Activated CD4-positive, alpha-beta memory T cell treated with anti-CD3 and anti-CD28 coated beads, Interleukin-2, amount 10 ng/mL, durations not matched to agents 7 days and 5 days (primary cell): ENCODE measurements around the gene NOL11. TPM values are rescaled to one million over a fixed set of nuclear protein-coding genes. Genes with fewer than 3 reads are reported as not detected.
"Not testable (repeated sequence)": the region's sequence is repeated elsewhere in the genome, so short reads cannot be mapped to it uniquely, and the experiment has no call there.

Experiments used
- CTCF ChIA-PET: fragments of 350-600 bp; sonication (Branson Sonifier 250); formaldehyde crosslinking; loops from one replicate; lab custom pipeline; 2021; ENCODE audit warnings: antibody characterized with exemption, inconsistent platforms; lab: Charles Lee
- POLR2A ChIA-PET: fragments of 350-600 bp; sonication (Branson Sonifier 250); formaldehyde crosslinking; loops from one replicate; lab custom pipeline; 2021; ENCODE audit warnings: antibody characterized with exemption; lab: Charles Lee
- DNase-seq: peaks from one replicate; pipeline ENCODE4 v3.0.0-alpha.2; 2020
- H3K27ac Mint-ChIP-seq: one replicate; pipeline ENCODE4 v1.8.0; 2021; ENCODE audit warnings: mild to moderate bottlenecking, mixed read lengths
- H3K27me3 Mint-ChIP-seq: one replicate; pipeline ENCODE4 v1.8.0; 2021; ENCODE audit warnings: mixed read lengths
- H3K36me3 Mint-ChIP-seq: one replicate; pipeline ENCODE4 v1.8.0; 2021; ENCODE audit warnings: low read depth, mixed read lengths
- H3K4me1 Mint-ChIP-seq: one replicate; pipeline ENCODE4 v1.8.0; 2021; ENCODE audit warnings: mixed read lengths
- H3K4me3 Mint-ChIP-seq: one replicate; pipeline ENCODE4 v1.8.0; 2021; ENCODE audit warnings: mild to moderate bottlenecking, mixed read lengths
- H3K9me3 Mint-ChIP-seq: one replicate; pipeline ENCODE4 v1.8.0; 2021; ENCODE audit warnings: mixed read lengths
- total RNA-seq, 2 experiments: library from RNA; stranded (reverse); gene quantifications; one replicate each; pipeline ENCODE4 v1.2.3, GENCODE V29; 2021

Gene NOL11
- total RNA-seq, 2 experiments from 2014 or later: 33.2 to 34.4 TPM

GRCh38 chr17:67689534-67690177 lies 28.1 kb upstream of the NOL11 start:
- H3K36me3 Mint-ChIP-seq: no peaks in the 10 kb centered on the region
- ChIA-PET CTCF (interaction anchor here (0.6 to 5.0 kb wide), 4 partner anchors 27 to 316 kb away, joined by 3 to 69 read pairs (median 5); no protein-coding TSS in a partner anchor), POLR2A (no interaction called here)
- peak; percentile 45 for DNase-seq
- no peak overlapping the region for H3K4me3 Mint-ChIP-seq
- no peaks in the 10 kb centered on the region for H3K27me3 Mint-ChIP-seq
- no peaks in the 10 kb centered on the region for H3K9me3 Mint-ChIP-seq
- no peaks in the 10 kb centered on the region for H3K4me1 Mint-ChIP-seq
- H3K27ac Mint-ChIP-seq: no peak overlapping the region

DNA sequence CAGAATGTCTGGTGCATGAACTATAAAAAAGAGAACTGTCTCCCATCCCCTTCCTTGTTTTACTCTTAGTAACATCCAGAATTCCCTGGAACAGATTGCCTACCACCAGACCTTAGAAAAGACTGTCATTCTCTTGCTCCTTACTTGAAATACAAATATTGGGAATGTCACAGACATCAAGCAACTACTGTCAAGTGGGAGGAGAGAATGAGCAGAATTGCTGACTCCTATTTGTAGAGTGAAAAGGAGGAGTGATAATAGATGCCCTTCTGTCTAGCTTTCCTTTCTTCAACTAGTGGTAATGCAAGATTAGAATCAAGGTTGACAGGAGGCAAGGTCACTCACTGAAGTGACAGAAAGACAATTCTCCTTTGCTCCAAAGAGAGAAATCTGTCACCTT lies 23.9 kb upstream of the NOL11 start:
- no peaks in the 10 kb centered on the region for H3K36me3 Mint-ChIP-seq
- no peaks in the 10 kb centered on the region for H3K27me3 Mint-ChIP-seq
- H3K9me3 Mint-ChIP-seq: no peaks in the 10 kb centered on the region
- CTCF ChIA-PET: interaction anchor here (0.6 to 2.8 kb wide), 4 partner anchors 133 to 335 kb away, joined by 3 to 18 read pairs (median 4); no protein-coding TSS in a partner anchor
- POLR2A ChIA-PET: interaction anchor here (1.1 kb wide), 1 partner anchor 23 kb away, joined by 3 read pairs; no protein-coding TSS in a partner anchor
- H3K4me1 Mint-ChIP-seq: no peaks in the 10 kb centered on the region
- DNase-seq: no peak
- no peak overlapping the region for H3K27ac Mint-ChIP-seq
- no peak overlapping the region for H3K4me3 Mint-ChIP-seq

DNA sequence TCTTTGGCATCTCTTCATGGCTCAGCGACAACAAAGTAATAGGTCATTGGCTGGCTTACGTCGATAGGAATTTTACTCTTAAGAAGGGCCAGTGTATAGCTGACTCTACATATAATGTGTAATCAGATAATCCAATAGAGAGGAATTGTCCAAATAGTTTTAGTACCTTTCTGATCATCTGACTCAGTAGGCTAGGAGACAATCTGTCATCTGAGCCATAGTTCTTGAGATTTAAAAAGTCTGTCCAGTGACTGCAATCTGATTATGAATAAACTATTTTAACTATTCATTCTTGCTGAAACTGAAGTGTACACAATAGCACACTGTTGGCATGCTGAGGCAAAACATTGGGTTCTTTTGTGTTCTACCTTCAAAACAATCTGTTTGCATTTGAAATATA lies 21.4 kb upstream of the NOL11 start:
- H3K9me3 Mint-ChIP-seq: no peaks in the 10 kb centered on the region
- POLR2A ChIA-PET: no interaction called here
- H3K27me3 Mint-ChIP-seq: no peaks in the 10 kb centered on the region
- H3K27ac Mint-ChIP-seq: no peak overlapping the region
- CTCF ChIA-PET: no interaction called here
- DNase-seq: no peak
- no peaks in the 10 kb centered on the region for H3K36me3 Mint-ChIP-seq
- no peak overlapping the region for H3K4me3 Mint-ChIP-seq
- H3K4me1 Mint-ChIP-seq: no peaks in the 10 kb centered on the region

- no peak overlapping the region for H3K4me3 Mint-ChIP-seq
- H3K9me3 Mint-ChIP-seq: no peaks in the 10 kb centered on the region
- H3K36me3 Mint-ChIP-seq: no peaks in the 10 kb centered on the region
- H3K27me3 Mint-ChIP-seq: peaks cover 3% of the 10 kb centered on the region
- no peaks in the 10 kb centered on the region for H3K4me1 Mint-ChIP-seq
- ChIA-PET CTCF (interaction anchor here (1.7 kb wide), 1 partner anchor 322 kb away, joined by 4 read pairs; no protein-coding TSS in a partner anchor), POLR2A (interaction anchor here (1.0 kb wide), 1 partner anchor 213 kb away, joined by 3 read pairs; no protein-coding TSS in a partner anchor)
- no peak for DNase-seq
- no peak overlapping the region for H3K27ac Mint-ChIP-seq
These were observed 20.8 kb upstream of the NOL11 start for GRCh38 chr17:67696853-67697498.

GRCh38 chr17:67700037-67700724 lies 17.6 kb upstream of the NOL11 start:
- no peaks in the 10 kb centered on the region for H3K36me3 Mint-ChIP-seq
- peaks cover 9% of the 10 kb centered on the region for H3K27me3 Mint-ChIP-seq
- POLR2A ChIA-PET: interaction anchor here (0.5 kb wide), 1 partner anchor 12 kb away, joined by 3 read pairs; no protein-coding TSS in a partner anchor
- DNase-seq: no peak
- H3K27ac Mint-ChIP-seq: no peak overlapping the region
- H3K4me3 Mint-ChIP-seq: no peak overlapping the region
- no peaks in the 10 kb centered on the region for H3K9me3 Mint-ChIP-seq
- CTCF ChIA-PET: interaction anchor here (0.7 to 2.0 kb wide), 4 partner anchors 9 to 326 kb away, joined by 3 to 6 read pairs (median 5); no protein-coding TSS in a partner anchor
- no peaks in the 10 kb centered on the region for H3K4me1 Mint-ChIP-seq

DNA sequence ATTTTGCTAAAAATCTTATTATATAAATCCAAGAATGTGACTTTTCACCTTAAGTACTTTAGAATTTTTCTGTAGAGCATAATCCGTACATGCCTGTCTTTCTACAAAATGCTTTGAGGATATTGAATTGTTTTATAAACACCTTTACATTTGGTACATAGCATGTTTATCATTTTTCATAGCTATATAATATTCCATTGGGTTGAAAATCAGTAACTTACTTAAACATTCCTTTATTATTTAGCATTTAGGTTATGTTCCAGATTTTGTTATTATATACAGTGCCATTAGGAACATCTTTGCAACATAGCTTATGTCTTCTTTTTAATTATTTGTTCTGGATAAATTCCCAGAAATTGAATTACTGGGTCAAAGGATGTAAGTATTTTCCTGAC lies 17.0 kb upstream of the NOL11 start:
- DNase-seq: no peak
- no peaks in the 10 kb centered on the region for H3K36me3 Mint-ChIP-seq
- H3K27me3 Mint-ChIP-seq: peaks cover 9% of the 10 kb centered on the region
- H3K4me1 Mint-ChIP-seq: no peaks in the 10 kb centered on the region
- ChIA-PET CTCF (interaction anchor here (0.9 to 2.0 kb wide), 3 partner anchors 10 to 326 kb away, joined by 3 to 6 read pairs (median 4); no protein-coding TSS in a partner anchor), POLR2A (no interaction called here)
- H3K4me3 Mint-ChIP-seq: no peak overlapping the region
- H3K27ac Mint-ChIP-seq: no peak overlapping the region
- H3K9me3 Mint-ChIP-seq: no peaks in the 10 kb centered on the region

GRCh38 chr17:67702861-67703260 lies 14.9 kb upstream of the NOL11 start:
- DNase-seq, H3K9me3 Mint-ChIP-seq, H3K4me3 Mint-ChIP-seq, H3K36me3 Mint-ChIP-seq, CTCF ChIA-PET, H3K4me1 Mint-ChIP-seq, H3K27ac Mint-ChIP-seq, POLR2A ChIA-PET: not testable (repeated sequence)
- H3K27me3 Mint-ChIP-seq: peaks cover 14% of the 10 kb centered on the region

DNA sequence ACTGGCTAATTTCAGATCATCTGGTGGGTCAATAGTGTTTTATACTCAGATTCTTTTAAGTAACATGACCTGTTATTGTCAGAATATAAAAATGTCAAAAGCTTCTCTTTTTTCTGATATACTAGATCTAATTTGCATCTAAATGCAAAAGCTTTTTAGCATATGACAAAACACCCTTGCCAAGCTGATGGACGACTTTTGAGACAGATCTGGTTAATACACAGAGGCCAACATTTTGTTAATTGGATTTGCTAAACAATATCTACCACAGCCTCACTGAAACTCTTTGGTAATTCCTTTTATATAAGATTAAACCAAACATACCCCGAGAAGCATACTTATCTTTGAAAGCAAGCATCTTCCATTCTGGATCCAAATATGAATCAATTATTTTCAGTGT lies 10.3 kb upstream of the NOL11 start:
- ChIA-PET CTCF (interaction anchor here (1.0 to 1.4 kb wide), 2 partner anchors 10 to 332 kb away, joined by 3 to 4 read pairs; no protein-coding TSS in a partner anchor), POLR2A (interaction anchor here (3.4 kb wide), 1 partner anchor 10 kb away, joined by 15 read pairs; the partner anchor contains the start of gene NOL11)
- peaks cover 18% of the 10 kb centered on the region for H3K27me3 Mint-ChIP-seq
- no peak overlapping the region for H3K27ac Mint-ChIP-seq
- no peaks in the 10 kb centered on the region for H3K36me3 Mint-ChIP-seq
- H3K4me3 Mint-ChIP-seq: no peak overlapping the region
- no peaks in the 10 kb centered on the region for H3K9me3 Mint-ChIP-seq
- no peaks in the 10 kb centered on the region for H3K4me1 Mint-ChIP-seq
- no peak for DNase-seq

GRCh38 chr17:67708378-67708777 lies 9.4 kb upstream of the NOL11 start:
- no peaks in the 10 kb centered on the region for H3K36me3 Mint-ChIP-seq
- no peak for DNase-seq
- ChIA-PET POLR2A (interaction anchor here (0.7 to 3.4 kb wide), 2 partner anchors 9 to 349 kb away, joined by 3 to 15 read pairs; partner anchors contain the start of gene NOL11), CTCF (interaction anchor here (0.5 to 1.4 kb wide), 3 partner anchors 9 to 343 kb away, joined by 3 to 4 read pairs (median 4); no protein-coding TSS in a partner anchor)
- peaks cover 19% of the 10 kb centered on the region for H3K27me3 Mint-ChIP-seq
- no peaks in the 10 kb centered on the region for H3K4me1 Mint-ChIP-seq
- H3K27ac Mint-ChIP-seq: no peak overlapping the region
- no peaks in the 10 kb centered on the region for H3K9me3 Mint-ChIP-seq
- no peak overlapping the region for H3K4me3 Mint-ChIP-seq

- no peaks in the 10 kb centered on the region for H3K36me3 Mint-ChIP-seq
- H3K4me3 Mint-ChIP-seq: no peak overlapping the region
- peaks cover 5% of the 10 kb centered on the region for H3K4me1 Mint-ChIP-seq
- H3K27me3 Mint-ChIP-seq: peaks cover 13% of the 10 kb centered on the region
- no peaks in the 10 kb centered on the region for H3K9me3 Mint-ChIP-seq
- CTCF ChIA-PET: no interaction called here
- no peak overlapping the region for H3K27ac Mint-ChIP-seq
- DNase-seq: no peak
- POLR2A ChIA-PET: interaction anchor here (0.6 kb wide), 1 partner anchor 12 kb away, joined by 3 read pairs; no protein-coding TSS in a partner anchor
These were observed 5.8 kb upstream of the NOL11 start for GRCh38 chr17:67711916-67712315.

DNA sequence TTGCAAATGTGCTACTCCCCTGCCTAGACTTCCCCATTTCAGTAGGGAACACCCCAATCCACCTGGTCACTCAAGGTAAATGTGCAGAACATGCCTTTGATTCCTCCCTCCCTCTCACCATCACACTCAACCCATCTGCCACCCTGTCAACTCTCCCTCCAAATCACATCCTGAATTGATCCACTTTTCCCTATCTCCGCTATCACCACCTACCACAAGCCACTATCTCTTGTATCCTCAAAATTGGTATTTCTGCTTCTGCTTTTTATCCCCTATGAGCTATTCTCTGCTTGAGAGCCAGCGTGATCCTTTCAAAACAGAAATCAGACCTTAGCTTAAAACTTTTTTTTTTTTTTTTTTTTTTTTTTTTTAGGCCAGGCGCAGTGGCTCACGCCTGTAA lies 5.4 kb upstream of the NOL11 start:
- no peaks in the 10 kb centered on the region for H3K36me3 Mint-ChIP-seq
- DNase-seq: no peak
- POLR2A ChIA-PET: interaction anchor here (0.6 kb wide), 1 partner anchor 12 kb away, joined by 3 read pairs; no protein-coding TSS in a partner anchor
- H3K4me3 Mint-ChIP-seq: no peak overlapping the region
- H3K9me3 Mint-ChIP-seq: no peaks in the 10 kb centered on the region
- H3K4me1 Mint-ChIP-seq: peaks cover 8% of the 10 kb centered on the region
- H3K27me3 Mint-ChIP-seq: peaks cover 12% of the 10 kb centered on the region
- H3K27ac Mint-ChIP-seq: no peak overlapping the region
- CTCF ChIA-PET: no interaction called here

DNA sequence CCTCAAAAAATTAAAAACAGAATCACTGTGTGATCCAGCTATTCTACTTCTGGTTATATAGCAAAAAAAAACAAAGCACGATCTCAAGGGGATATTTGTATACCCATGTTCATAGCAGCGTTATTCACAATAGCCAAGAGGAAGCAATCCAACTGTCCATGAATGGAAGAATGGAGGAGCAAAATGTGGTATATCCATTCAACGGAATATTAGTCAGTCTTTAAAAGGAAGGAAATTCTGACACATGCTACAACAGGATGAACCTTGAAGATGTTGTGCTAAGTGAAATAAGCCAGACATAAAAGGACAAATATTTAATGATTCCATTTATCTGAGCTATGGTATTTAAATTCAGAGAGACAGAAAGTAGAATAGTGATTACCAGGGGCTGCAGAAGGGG lies 4.6 kb upstream of the NOL11 start:
- ChIA-PET CTCF (interaction anchor here (0.7 kb wide), 1 partner anchor 1144 kb away, joined by 3 read pairs; no protein-coding TSS in a partner anchor), POLR2A (no interaction called here)
- Mint-ChIP-seq H3K4me1 (peaks cover 10% of the 10 kb centered on the region), H3K27ac (no peak overlapping the region), H3K9me3 (no peaks in the 10 kb centered on the region), H3K36me3 (peaks cover 3% of the 10 kb centered on the region), H3K4me3 (no peak overlapping the region), H3K27me3 (peaks cover 8% of the 10 kb centered on the region)
- DNase-seq: no peak
